HCT116 (cell line): ENCODE results near the gene PRPF31. TPM values are rescaled to one million over a fixed set of nuclear protein-coding genes. Genes with fewer than 3 reads are reported as not detected.

ENCODE experiments used
- ATAC-seq: fragments of 200-7000 bp; cut with Tn5 transposase; 2 replicates; pipeline ENCODE4 v1.9.1; 2020; ENCODE audit warnings: mild to moderate bottlenecking, moderate library complexity
- BruUV-seq: library from RNA; stranded (reverse); fragments of 400-500 nt; replicated peaks from 2 replicates; lab custom pipeline; 2021; lab: Mats Ljungman, UMichigan
- CTCF ChIA-PET: fragments of 300-600 bp; sonication (Branson Sonifier 250); formaldehyde crosslinking; loops from one replicate; lab custom pipeline; 2021; ENCODE audit warnings: antibody characterized with exemption; lab: Charles Lee
- POLR2A ChIA-PET: fragments of 300-600, 350-600 bp; sonication (Branson Sonifier 250); formaldehyde crosslinking; loops from one replicate; lab custom pipeline; 2021; ENCODE audit warnings: antibody characterized with exemption; lab: Charles Lee
- RAD21 ChIA-PET, 2 experiments: fragments of 300-600 bp; sonication (Branson Sonifier 250); formaldehyde crosslinking; loops; one replicate each; lab custom pipeline; 2023; ENCODE audit warnings: low total read pairs in 2 of 2; ENCODE audit not compliant: uncharacterized antibody in 2 of 2, unreplicated experiment in 2 of 2, low non-redundant PET in 1 of 2; lab: Charles Lee
- DNase-seq: peaks from one replicate; pipeline ENCODE4 v3.0.0-alpha.2; 2010; ENCODE audit warnings: low read depth, low spot score
- H2AFZ ChIP-seq: fragments of 200-600 bp; shearing (Covaris generic), sonication (generic); 2 replicates; pipeline ENCODE4 v1.6.1; 2017; ENCODE audit warnings: low read depth, mixed run types, mixed read lengths, antibody characterized with exemption, low read length; ENCODE audit not compliant: poor library complexity, severe bottlenecking
- H3K27ac ChIP-seq: 2 replicates; pipeline ENCODE4 v1.5.1; 2012; ENCODE audit warnings: low read depth, low read length
- H3K27me3 ChIP-seq: fragments of 200-600 bp; sonication (generic); 2 replicates; pipeline ENCODE4 v1.6.1; 2016; ENCODE audit warnings: mixed run types, low read length, mixed read lengths; ENCODE audit not compliant: insufficient read depth
- H3K36me3 ChIP-seq, 2 experiments: fragments of 200-500 bp in 1 of 2; fragments of 200-600 bp in 1 of 2; sonication (Bioruptor generic) in 1 of 2; sonication (generic) in 1 of 2; 2 replicates each; pipeline versions ENCODE4 v1.5.1 to v1.6.1; 2014 to 2016; ENCODE audit warnings: low read length in 2 of 2, inconsistent platforms in 1 of 2, mixed read lengths in 1 of 2, mixed run types in 1 of 2; ENCODE audit not compliant: insufficient read depth in 2 of 2, control insufficient read depth in 1 of 2
- H3K4me1 ChIP-seq, 2 experiments: fragments of 200-600 bp in 1 of 2; sonication (generic) in 1 of 2; 2 replicates each; pipeline versions ENCODE4 v1.5.1 to v1.6.1; 2012 to 2017; ENCODE audit warnings: low read length in 2 of 2, inconsistent platforms in 1 of 2, mild to moderate bottlenecking in 1 of 2, mixed read lengths in 1 of 2, mixed run types in 1 of 2, moderate library complexity in 1 of 2; ENCODE audit not compliant: insufficient read depth in 2 of 2, control insufficient read depth in 1 of 2
- H3K4me2 ChIP-seq: fragments of 200-600 bp; sonication (generic); 2 replicates; pipeline ENCODE4 v1.6.1; 2017; ENCODE audit warnings: mixed run types, low read length, mixed read lengths
- H3K4me3 ChIP-seq, 2 experiments: fragments of 200-600 bp in 1 of 2; sonication (generic) in 1 of 2; replicated peaks in 1 of 2; 2 replicates each; pipeline ENCODE4 v1.5.1; 2011 to 2016; ENCODE audit warnings: low read length in 2 of 2, control low read depth in 1 of 2, low read depth in 1 of 2, mild to moderate bottlenecking in 1 of 2, mixed read lengths in 1 of 2, mixed run types in 1 of 2
- H3K79me2 ChIP-seq: fragments of 200-600 bp; sonication (generic); 2 replicates; pipeline ENCODE4 v1.6.1; 2017; ENCODE audit warnings: mild to moderate bottlenecking, mixed run types, low read length, moderate library complexity, mixed read lengths; ENCODE audit not compliant: insufficient read depth
- H3K9ac ChIP-seq: fragments of 200-600 bp; sonication (generic); 2 replicates; pipeline ENCODE4 v1.6.1; 2016; ENCODE audit warnings: low read length, mixed read lengths
- H3K9me2 ChIP-seq: fragments of 200-600 bp; sonication (generic), shearing (Covaris generic); 2 replicates; pipeline ENCODE4 v1.6.1; 2017; ENCODE audit warnings: mixed run types, mild to moderate bottlenecking, moderate library complexity; ENCODE audit not compliant: insufficient read depth
- H3K9me3 ChIP-seq, 2 experiments: fragments of 200-500 bp in 1 of 2; fragments of 200-600 bp in 1 of 2; sonication (Bioruptor generic) in 1 of 2; sonication (generic) in 1 of 2; 2 replicates each; pipeline ENCODE4 v1.6.1; 2014 to 2017; ENCODE audit warnings: low read length in 2 of 2, mixed read lengths in 2 of 2, inconsistent platforms in 1 of 2, low read depth in 1 of 2, mild to moderate bottlenecking in 1 of 2, mixed run types in 1 of 2, moderate library complexity in 1 of 2; ENCODE audit not compliant: control insufficient read depth in 1 of 2, insufficient read depth in 1 of 2
- H4K20me1 ChIP-seq: fragments of 200-600 bp; sonication (generic), shearing (Covaris generic); 2 replicates; pipeline ENCODE4 v1.6.1; 2017; ENCODE audit warnings: mixed run types, mild to moderate bottlenecking, moderate library complexity; ENCODE audit not compliant: insufficient read depth
- ATF3 ChIP-seq: IDR thresholded peaks from 2 replicates; pipeline ENCODE4 v1.6.1; 2012
- CBX3 ChIP-seq: IDR thresholded peaks from 2 replicates; pipeline ENCODE4 v1.6.1; 2012; ENCODE audit warnings: low read depth
- ELF1 ChIP-seq: IDR thresholded peaks from 2 replicates; pipeline ENCODE4 v1.6.1; 2012; ENCODE audit warnings: low read depth, borderline replicate concordance
- EZH2phosphoT487 ChIP-seq: fragments of 200-600 bp; IDR thresholded peaks from 2 replicates; pipeline ENCODE4 v1.6.1; 2018; ENCODE audit warnings: antibody characterized with exemption, borderline replicate concordance
- MAX ChIP-seq: IDR thresholded peaks from 2 replicates; pipeline ENCODE4 v1.6.1; 2012
- POLR2A ChIP-seq: IDR thresholded peaks from 2 replicates; pipeline ENCODE4 v1.7.0; 2011; ENCODE audit warnings: borderline replicate concordance; ENCODE audit not compliant: insufficient read depth, insufficient read length; ENCODE audit errors: extremely low read depth
- POLR2AphosphoS5 ChIP-seq: IDR thresholded peaks from 2 replicates; pipeline ENCODE4 v1.6.1; 2011; ENCODE audit warnings: mild to moderate bottlenecking, low read depth, low read length, moderate library complexity
- RAD21 ChIP-seq: IDR thresholded peaks from 2 replicates; pipeline ENCODE4 v1.6.1; 2012; ENCODE audit warnings: low read depth, mild to moderate bottlenecking
- SP1 ChIP-seq: IDR thresholded peaks from 2 replicates; pipeline ENCODE4 v1.6.1; 2012; ENCODE audit warnings: low read depth
- SRF ChIP-seq: IDR thresholded peaks from 2 replicates; pipeline ENCODE4 v1.6.1; 2012; ENCODE audit warnings: low read depth
- TCF7L2 ChIP-seq: IDR thresholded peaks from 2 replicates; pipeline ENCODE4 v1.7.0; 2011; ENCODE audit warnings: borderline replicate concordance, inconsistent platforms; ENCODE audit not compliant: insufficient read depth, insufficient read length; ENCODE audit errors: extremely low read depth
- YY1 ChIP-seq: IDR thresholded peaks from 2 replicates; pipeline ENCODE4 v1.6.1; 2011; ENCODE audit warnings: low read length, low read depth, moderate library complexity, mild to moderate bottlenecking; ENCODE audit not compliant: insufficient replicate concordance; ENCODE audit errors: extremely low read depth
- ZBTB33 ChIP-seq: IDR thresholded peaks from 2 replicates; pipeline ENCODE4 v1.6.1; 2011; ENCODE audit warnings: mild to moderate bottlenecking, low read length, moderate library complexity; ENCODE audit not compliant: insufficient replicate concordance; ENCODE audit errors: extremely low read depth
- intact Hi-C: fragments of 100-400 bp; cut with micrococcal nuclease; formaldehyde crosslinking; loops from 2 replicates; pipeline ENCODE4 v1.10.0; 2022
- total RNA-seq: library from RNA; stranded (reverse); gene quantifications from one replicate; pipeline ENCODE4 v1.2.1, GENCODE V29; 2021; ENCODE audit not compliant: unreplicated experiment
- TF ChIP-seq, protein P1 (sequence below), 3 experiments: fragments of 200-600 bp in 1 of 3; sonication (generic) in 1 of 3; IDR thresholded peaks in 2 of 3; conservative IDR thresholded peaks in 1 of 3; 2 replicates each; pipeline ENCODE4 v1.5.1; 2012 to 2017; ENCODE audit warnings: low read depth in 2 of 3, low read length in 2 of 3, antibody characterized with exemption in 1 of 3, borderline replicate concordance in 1 of 3, control low read depth in 1 of 3, mild to moderate bottlenecking in 1 of 3, mixed read lengths in 1 of 3, mixed run types in 1 of 3, moderate library complexity in 1 of 3; ENCODE audit not compliant: insufficient read depth in 1 of 3

The PRPF31 gene
- total RNA-seq, 1 experiment from 2014 or later = 99.0 TPM

DNA sequence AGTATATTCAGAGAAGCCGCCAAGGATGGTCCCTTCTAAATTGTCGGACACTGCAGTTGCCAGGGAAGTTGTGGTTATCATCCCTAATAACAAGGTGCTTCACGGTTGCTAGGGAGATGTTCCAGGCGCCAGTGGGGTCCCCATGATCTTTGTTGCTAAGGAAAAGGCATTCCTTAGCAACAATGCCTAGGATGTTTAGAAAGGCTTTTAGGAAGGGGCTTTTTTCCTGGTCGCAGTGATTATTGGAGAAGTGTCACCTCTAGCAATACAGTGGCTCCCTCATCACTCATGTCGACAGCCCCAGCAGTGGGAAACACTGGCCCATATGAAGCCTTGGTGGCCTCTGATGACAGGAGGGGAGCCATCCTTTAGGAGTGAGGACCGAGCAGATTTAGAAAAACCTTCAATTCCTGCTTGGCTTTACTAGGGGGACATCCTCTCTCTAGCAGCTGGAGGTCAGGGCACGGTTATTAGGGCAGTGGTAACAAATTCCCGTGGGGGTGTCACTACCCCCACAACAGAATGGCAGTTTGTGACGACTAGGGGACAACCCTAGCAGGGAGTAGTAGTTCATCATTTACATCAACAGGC, 63.8 kb downstream of the PRPF31 start (continued):
- TF ChIP-seq ZBTB33 (no peak), RAD21 (no peak), MAX (no peak), YY1 (no peak), CBX3 (no peak), POLR2AphosphoS5 (no peak), EZH2phosphoT487 (no peak), ELF1 (no peak), SRF (no peak), TCF7L2 (no peak), POLR2A (no peak)

DNA sequence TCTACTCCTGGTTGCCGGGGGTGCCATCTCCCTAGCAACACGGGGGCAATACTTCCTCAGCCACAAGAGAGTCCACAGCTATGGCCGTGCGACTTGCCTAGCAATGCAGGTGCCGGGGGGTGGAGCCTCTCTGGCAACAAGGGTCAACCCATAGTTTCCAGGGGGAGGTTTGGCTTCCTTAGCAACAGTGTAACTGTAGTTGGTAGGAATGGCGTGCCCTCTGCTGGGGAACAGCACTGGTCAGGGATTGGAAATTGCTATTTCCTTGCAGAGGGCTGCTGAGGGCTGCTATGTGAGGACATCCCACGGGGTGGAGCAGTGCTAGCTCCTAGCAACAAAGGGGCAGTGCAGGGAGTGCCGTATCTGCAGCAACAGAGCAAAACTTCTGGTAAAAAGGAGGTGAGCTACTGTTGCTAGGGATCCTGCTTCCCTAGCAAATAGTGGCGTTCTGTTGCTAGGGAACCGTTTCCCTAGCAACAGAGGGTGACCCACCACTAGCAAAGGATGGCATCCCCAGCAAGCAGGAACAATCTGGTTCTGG, 64.4 kb downstream of the PRPF31 start:
- no peaks in the 10 kb centered on the region for H4K20me1 ChIP-seq
- peak; percentile 74 for ATAC-seq
- CTCF ChIA-PET = interaction anchor here (1.0 kb wide), 1 partner anchor 10 kb away, joined by 3 read pairs; the partner anchor contains the start of gene MBOAT7
- TF ChIP-seq SP1 (no peak), ATF3 (no peak), CBX3 (no peak)
- TF ChIP-seq, protein P1, sequence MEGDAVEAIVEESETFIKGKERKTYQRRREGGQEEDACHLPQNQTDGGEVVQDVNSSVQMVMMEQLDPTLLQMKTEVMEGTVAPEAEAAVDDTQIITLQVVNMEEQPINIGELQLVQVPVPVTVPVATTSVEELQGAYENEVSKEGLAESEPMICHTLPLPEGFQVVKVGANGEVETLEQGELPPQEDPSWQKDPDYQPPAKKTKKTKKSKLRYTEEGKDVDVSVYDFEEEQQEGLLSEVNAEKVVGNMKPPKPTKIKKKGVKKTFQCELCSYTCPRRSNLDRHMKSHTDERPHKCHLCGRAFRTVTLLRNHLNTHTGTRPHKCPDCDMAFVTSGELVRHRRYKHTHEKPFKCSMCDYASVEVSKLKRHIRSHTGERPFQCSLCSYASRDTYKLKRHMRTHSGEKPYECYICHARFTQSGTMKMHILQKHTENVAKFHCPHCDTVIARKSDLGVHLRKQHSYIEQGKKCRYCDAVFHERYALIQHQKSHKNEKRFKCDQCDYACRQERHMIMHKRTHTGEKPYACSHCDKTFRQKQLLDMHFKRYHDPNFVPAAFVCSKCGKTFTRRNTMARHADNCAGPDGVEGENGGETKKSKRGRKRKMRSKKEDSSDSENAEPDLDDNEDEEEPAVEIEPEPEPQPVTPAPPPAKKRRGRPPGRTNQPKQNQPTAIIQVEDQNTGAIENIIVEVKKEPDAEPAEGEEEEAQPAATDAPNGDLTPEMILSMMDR (IDR thresholded peaks at IDR 0.05 in 2 of 3, conservative IDR thresholded peaks at IDR 0.05 in 1 of 3; ENCODE audit: borderline replicate concordance in 1 of 3, insufficient read depth in 1 of 3, low read depth in 2 of 3, low read length in 2 of 3) = peak in 2 of 3 experiments; percentile 18 to 23; a peak in 2 of 6 replicates
- TF ChIP-seq, all 23 proteins: peak for 1
- no peak overlapping the region for H3K4me3 ChIP-seq
- DNase-seq = no peak
- no peaks in the 10 kb centered on the region for H3K27me3 ChIP-seq
- H3K79me2 ChIP-seq = no peaks in the 10 kb centered on the region
- ChIA-PET POLR2A (interaction anchor here (1.5 kb wide), 1 partner anchor 10 kb away, joined by 4 read pairs; the partner anchor contains the start of gene MBOAT7), RAD21 (interaction anchor here in 1 of 2 experiments (0.6 kb wide), 1 partner anchor 21 kb away, joined by 3 read pairs; the partner anchor contains the start of gene RPS9)
- no peak overlapping the region for H3K27ac ChIP-seq
- no TSS peak for BruUV-seq
- intact Hi-C loops = no loop called here
- peaks cover 13 to 25% of the 10 kb centered on the region in 2 experiments; a peak in 3 of 4 replicates for H3K36me3 ChIP-seq
- no peak overlapping the region for H3K9ac ChIP-seq
- H3K4me2 ChIP-seq = no peak overlapping the region
- no peak overlapping the region for H2AFZ ChIP-seq
- peaks cover 0 to 6% of the 10 kb centered on the region in 2 experiments; a peak in 1 of 4 replicates for H3K4me1 ChIP-seq
- no peaks in the 10 kb centered on the region for H3K9me3 ChIP-seq
- H3K9me2 ChIP-seq = no peaks in the 10 kb centered on the region
